ENCODE data around the gene HOXD4. TPM values are rescaled to one million over a fixed set of nuclear protein-coding genes. Genes with fewer than 3 reads are reported as not detected.

HOXD4 gene
- total and polyA plus RNA-seq, 4 donors: 0.12 to 1.1 (median 0.48) TPM

DNA sequence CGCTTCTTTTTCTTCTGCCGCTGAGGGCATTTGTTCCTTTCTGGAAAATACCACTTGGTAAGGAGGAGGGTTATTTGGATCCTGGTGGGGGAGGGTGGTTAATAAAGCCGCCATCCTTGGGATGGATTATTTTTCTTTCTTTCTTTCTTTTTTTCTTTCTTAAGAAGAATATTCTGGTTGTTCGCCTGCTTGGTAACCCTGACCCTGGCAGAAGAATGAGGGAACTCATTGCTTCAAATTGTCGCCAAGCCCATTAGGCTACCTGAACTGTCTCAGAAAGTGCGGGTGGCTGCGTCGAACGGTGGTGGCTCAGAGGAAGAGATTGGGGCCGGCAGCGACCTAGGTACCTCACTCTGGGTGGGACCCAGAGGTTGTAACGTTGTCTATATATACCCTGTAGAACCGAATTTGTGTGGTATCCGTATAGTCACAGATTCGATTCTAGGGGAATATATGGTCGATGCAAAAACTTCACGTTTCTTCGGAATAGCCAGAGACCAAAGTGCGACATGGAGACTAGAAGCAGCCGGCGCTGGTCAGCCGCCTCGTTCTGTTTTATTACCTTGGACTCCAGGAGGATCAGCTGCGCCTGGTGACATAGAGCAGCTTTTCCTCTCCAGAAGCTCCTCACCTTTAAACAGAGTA lies 1.3 kb upstream of the HOXD4 start:
- peak in 1 of 3 donors; percentile 7 for DNase-seq
- Histone ChIP-seq H3K4me1 (ENCODE audit: control insufficient read depth in 5 of 5, insufficient read depth in 5 of 5, low read length in 5 of 5) (peaks cover 0 to 7% (median 0%) of the 10 kb centered on the region in 5 donors), H3K27ac (ENCODE audit: low read depth in 1 of 2, low read length in 1 of 2) (no peak overlapping the region), H3K9ac (ENCODE audit: insufficient read depth in 1 of 2, low read length in 2 of 2) (no peak overlapping the region), H3K4me3 (no peak overlapping the region), H3K36me3 (ENCODE audit: control insufficient read depth in 4 of 4, insufficient read depth in 4 of 4, low read length in 4 of 4) (no peaks in the 10 kb centered on the region), H3K27me3 (ENCODE audit: control insufficient read depth in 3 of 3, insufficient read depth in 3 of 3, low read length in 2 of 3) (peaks cover 32 to 97% (median 92%) of the 10 kb centered on the region in 3 donors), H3K9me3 (ENCODE audit: control insufficient read depth in 4 of 4, insufficient read depth in 3 of 4, low read length in 3 of 4) (peaks cover 0 to 12% (median 0%) of the 10 kb centered on the region in 4 donors)
- no peak for ATAC-seq (ENCODE audit: insufficient read depth, low FRiP score)
- 21 to 23% methylated on average over 24 of the region's 24 CpGs for WGBS, 2 donors
- TF ChIP-seq, protein P1, sequence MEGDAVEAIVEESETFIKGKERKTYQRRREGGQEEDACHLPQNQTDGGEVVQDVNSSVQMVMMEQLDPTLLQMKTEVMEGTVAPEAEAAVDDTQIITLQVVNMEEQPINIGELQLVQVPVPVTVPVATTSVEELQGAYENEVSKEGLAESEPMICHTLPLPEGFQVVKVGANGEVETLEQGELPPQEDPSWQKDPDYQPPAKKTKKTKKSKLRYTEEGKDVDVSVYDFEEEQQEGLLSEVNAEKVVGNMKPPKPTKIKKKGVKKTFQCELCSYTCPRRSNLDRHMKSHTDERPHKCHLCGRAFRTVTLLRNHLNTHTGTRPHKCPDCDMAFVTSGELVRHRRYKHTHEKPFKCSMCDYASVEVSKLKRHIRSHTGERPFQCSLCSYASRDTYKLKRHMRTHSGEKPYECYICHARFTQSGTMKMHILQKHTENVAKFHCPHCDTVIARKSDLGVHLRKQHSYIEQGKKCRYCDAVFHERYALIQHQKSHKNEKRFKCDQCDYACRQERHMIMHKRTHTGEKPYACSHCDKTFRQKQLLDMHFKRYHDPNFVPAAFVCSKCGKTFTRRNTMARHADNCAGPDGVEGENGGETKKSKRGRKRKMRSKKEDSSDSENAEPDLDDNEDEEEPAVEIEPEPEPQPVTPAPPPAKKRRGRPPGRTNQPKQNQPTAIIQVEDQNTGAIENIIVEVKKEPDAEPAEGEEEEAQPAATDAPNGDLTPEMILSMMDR (IDR thresholded peaks at IDR 0.05; ENCODE audit: control extremely low read depth, extremely low read depth): no peak

DNA sequence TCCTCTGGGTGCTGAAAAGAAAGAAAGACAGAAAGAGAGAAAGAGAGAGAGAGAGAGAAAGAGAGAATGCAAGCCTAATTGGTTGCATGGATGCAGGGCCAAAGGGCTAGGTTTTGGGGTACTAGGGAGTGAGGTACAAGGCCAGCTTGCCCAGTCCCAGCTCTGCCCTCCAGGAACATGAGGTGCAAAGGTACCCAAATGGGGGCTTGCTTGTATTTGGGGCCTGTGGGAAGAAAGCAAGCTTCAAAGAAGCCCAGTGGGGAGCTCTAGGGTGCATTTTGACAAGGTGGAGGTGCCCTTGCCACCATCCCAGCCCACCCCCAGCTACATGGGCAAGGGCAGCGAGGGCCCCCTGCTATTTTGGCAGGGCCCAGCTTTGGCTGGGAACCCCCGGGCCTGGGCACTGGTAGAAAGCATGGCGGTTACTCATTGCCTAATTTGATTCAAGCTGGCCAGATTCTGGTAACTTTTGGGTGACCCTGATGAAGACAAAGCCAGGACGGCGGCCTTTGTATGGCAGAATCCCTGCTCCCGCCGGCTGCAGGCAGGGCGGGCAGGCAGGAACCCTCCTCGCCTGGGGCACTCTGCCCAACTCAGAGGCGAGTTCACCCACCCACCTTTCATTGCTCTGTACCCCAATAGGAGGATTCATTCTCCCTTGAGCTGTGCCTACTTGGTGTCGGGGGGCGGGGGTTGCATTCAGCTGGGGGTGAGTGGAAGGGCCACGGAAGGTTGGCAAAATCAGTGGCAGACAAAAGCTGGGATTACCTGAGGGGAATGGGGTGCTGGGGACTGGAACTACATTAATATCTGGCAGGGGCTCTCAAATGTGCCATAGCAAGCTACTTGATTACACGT lies 537 bp upstream of the HOXD4 start:
- H3K9me3 ChIP-seq (ENCODE audit: control insufficient read depth in 4 of 4, insufficient read depth in 3 of 4, low read length in 3 of 4): peaks cover 0 to 12% (median 0%) of the 10 kb centered on the region in 4 donors
- H3K27ac ChIP-seq (ENCODE audit: low read depth in 1 of 2, low read length in 1 of 2): no peak overlapping the region
- no peak overlapping the region for H3K4me3 ChIP-seq
- H3K27me3 ChIP-seq (ENCODE audit: control insufficient read depth in 3 of 3, insufficient read depth in 3 of 3, low read length in 2 of 3): peaks cover 38 to 97% (median 92%) of the 10 kb centered on the region in 3 donors
- no peak for DNase-seq
- 29 to 32% methylated on average over 14 of the region's 14 CpGs for WGBS, 2 donors
- H3K36me3 ChIP-seq (ENCODE audit: control insufficient read depth in 4 of 4, insufficient read depth in 4 of 4, low read length in 4 of 4): no peaks in the 10 kb centered on the region
- H3K4me1 ChIP-seq (ENCODE audit: control insufficient read depth in 5 of 5, insufficient read depth in 5 of 5, low read length in 5 of 5): peaks cover 0 to 7% (median 0%) of the 10 kb centered on the region in 5 donors
- no peak for ATAC-seq (ENCODE audit: insufficient read depth, low FRiP score)
- TF ChIP-seq, protein P1 (IDR thresholded peaks at IDR 0.05; ENCODE audit: control extremely low read depth, extremely low read depth): no peak
- no peak overlapping the region for H3K9ac ChIP-seq (ENCODE audit: insufficient read depth in 1 of 2, low read length in 2 of 2)

DNA sequence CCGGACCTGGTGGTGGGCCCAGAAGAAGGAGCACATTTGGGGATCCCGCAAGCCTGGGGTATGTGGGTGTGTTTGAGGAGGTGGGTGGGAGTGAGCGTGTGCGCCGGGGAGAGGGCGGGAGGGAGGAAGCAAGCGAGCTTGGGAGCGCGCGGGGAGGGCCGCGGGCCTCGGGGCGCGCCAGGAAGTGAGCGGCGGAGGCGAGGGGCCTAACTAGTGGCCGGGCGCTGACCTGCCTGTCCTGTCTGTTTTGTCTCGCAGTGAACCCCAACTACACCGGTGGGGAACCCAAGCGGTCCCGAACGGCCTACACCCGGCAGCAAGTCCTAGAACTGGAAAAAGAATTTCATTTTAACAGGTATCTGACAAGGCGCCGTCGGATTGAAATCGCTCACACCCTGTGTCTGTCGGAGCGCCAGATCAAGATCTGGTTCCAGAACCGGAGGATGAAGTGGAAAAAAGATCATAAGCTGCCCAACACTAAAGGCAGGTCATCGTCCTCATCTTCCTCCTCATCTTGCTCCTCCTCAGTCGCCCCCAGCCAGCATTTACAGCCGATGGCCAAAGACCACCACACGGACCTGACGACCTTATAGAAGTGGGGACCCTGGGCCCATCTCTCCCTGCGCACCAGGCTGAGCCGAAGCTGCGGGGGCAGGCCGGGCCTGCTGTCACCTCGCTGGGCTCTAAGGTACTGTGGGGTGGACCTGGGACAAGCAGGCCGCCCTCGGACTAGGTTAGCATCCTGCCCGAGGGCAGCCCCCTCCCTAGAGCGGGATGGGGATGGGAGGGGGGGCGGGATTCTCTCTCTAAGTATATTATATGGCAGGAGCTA lies 1.2 kb downstream of the HOXD4 start:
- Histone ChIP-seq H3K27me3 (ENCODE audit: control insufficient read depth in 3 of 3, insufficient read depth in 3 of 3, low read length in 2 of 3) (peaks cover 43 to 97% (median 93%) of the 10 kb centered on the region in 3 donors), H3K9ac (ENCODE audit: insufficient read depth in 1 of 2, low read length in 2 of 2) (no peak overlapping the region), H3K4me1 (ENCODE audit: control insufficient read depth in 5 of 5, insufficient read depth in 5 of 5, low read length in 5 of 5) (peaks cover 0 to 10% (median 7%) of the 10 kb centered on the region in 5 donors), H3K27ac (ENCODE audit: low read depth in 1 of 2, low read length in 1 of 2) (no peak overlapping the region), H3K9me3 (ENCODE audit: control insufficient read depth in 4 of 4, insufficient read depth in 3 of 4, low read length in 3 of 4) (peaks cover 0 to 17% (median 0%) of the 10 kb centered on the region in 4 donors), H3K36me3 (ENCODE audit: control insufficient read depth in 4 of 4, insufficient read depth in 4 of 4, low read length in 4 of 4) (no peaks in the 10 kb centered on the region), H3K4me3 (no peak overlapping the region)
- TF ChIP-seq, protein P1 (IDR thresholded peaks at IDR 0.05; ENCODE audit: control extremely low read depth, extremely low read depth): no peak
- ATAC-seq (ENCODE audit: insufficient read depth, low FRiP score) (no peak), DNase-seq (peak in 1 of 3 donors; percentile 1)
- WGBS, 2 donors: 11 to 14% methylated on average over 48 of the region's 48 CpGs
